GM19463 (cell line): Measurements from ENCODE around the gene PPFIBP2.

Source experiments
- ATAC-seq: cut with Tn5 transposase; IDR thresholded peaks from one replicate; pipeline ENCODE4 v1.9.1; 2021; ENCODE audit warnings: mild to moderate bottlenecking, moderate library complexity; ENCODE audit not compliant: unreplicated experiment

The PPFIBP2 gene

GRCh38 chr11:7513234-7514098 lies at the start of gene PPFIBP2:
PPFIBP2 (plus strand) TSS chr11:7513999; CDS start chr11:7549476, 35,477 bp downstream.
- ATAC-seq, result peak; percentile 62

- peak; percentile 97 for ATAC-seq
These were observed 46.1 kb upstream of the PPFIBP2 start for GRCh38 chr11:7467652-7468051.

- no peak for ATAC-seq
These were observed 44.4 kb upstream of the PPFIBP2 start for GRCh38 chr11:7469351-7469865.

GRCh38 chr11:7471071-7471470 lies 42.7 kb upstream of the PPFIBP2 start:
- ATAC-seq, result no peak

GRCh38 chr11:7473717-7474116 lies 40.1 kb upstream of the PPFIBP2 start:
- peak; percentile 99 for ATAC-seq

- ATAC-seq, result no peak
These were observed 33.7 kb upstream of the PPFIBP2 start for GRCh38 chr11:7480113-7480512.

GRCh38 chr11:7484131-7484530 lies 29.7 kb upstream of the PPFIBP2 start:
- no peak for ATAC-seq

GRCh38 chr11:7484645-7485044 lies 29.2 kb upstream of the PPFIBP2 start:
- ATAC-seq, result no peak

- ATAC-seq, result no peak
These were observed 28.4 kb upstream of the PPFIBP2 start, which contains the start of gene OLFML1 for GRCh38 chr11:7485186-7486097. OLFML1 (plus strand) TSS chr11:7485506; CDS start chr11:7485876, 370 bp downstream.

GRCh38 chr11:7486098-7486780 lies 27.6 kb upstream of the PPFIBP2 start:
- ATAC-seq, result no peak

- no peak for ATAC-seq
These were observed 27.0 kb upstream of the PPFIBP2 start for GRCh38 chr11:7486781-7487140.

GRCh38 chr11:7487360-7487759 lies 26.4 kb upstream of the PPFIBP2 start:
- ATAC-seq, result no peak

GRCh38 chr11:7488681-7489080 lies 25.1 kb upstream of the PPFIBP2 start:
- no peak for ATAC-seq

- no peak for ATAC-seq
These were observed 24.4 kb upstream of the PPFIBP2 start for GRCh38 chr11:7489376-7489775.

GRCh38 chr11:7490054-7490453 lies 23.7 kb upstream of the PPFIBP2 start:
- no peak for ATAC-seq

GRCh38 chr11:7490535-7490934 lies 23.3 kb upstream of the PPFIBP2 start:
- ATAC-seq, result no peak

GRCh38 chr11:7492253-7492652 lies 21.5 kb upstream of the PPFIBP2 start:
- ATAC-seq, result no peak

GRCh38 chr11:7493670-7494069 lies 20.1 kb upstream of the PPFIBP2 start:
- no peak for ATAC-seq

- ATAC-seq, result no peak
These were observed 19.6 kb upstream of the PPFIBP2 start for GRCh38 chr11:7494086-7494745.

GRCh38 chr11:7495882-7496551 lies 17.8 kb upstream of the PPFIBP2 start:
- peak; percentile 82 for ATAC-seq
